ENCODE data around the gene KLF18.
"Not testable (repeated sequence)": the region's sequence is repeated elsewhere in the genome, so short reads cannot be mapped to it uniquely, and the experiment has no call there.

Gene KLF18

DNA sequence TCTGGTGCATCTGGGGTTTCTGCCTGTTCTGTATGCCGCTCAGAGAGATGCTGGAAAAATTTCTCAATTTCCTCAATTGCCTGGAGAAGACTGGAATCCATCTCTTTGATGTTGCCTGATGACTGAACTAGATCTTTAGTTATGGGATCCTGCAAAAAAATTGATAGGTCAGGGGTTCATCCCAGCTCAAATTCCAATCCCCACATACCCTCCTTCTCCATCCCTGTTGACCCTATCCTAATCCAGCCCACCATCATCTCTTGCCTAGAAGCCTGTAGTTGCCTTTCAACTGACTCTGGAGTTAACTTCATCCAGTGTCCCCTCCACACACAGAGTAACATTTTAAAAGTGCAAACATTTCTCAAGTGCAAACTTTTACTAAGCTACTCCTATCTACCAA lies at the start of gene KLF18:
KLF18 (minus strand) TSS at position 101 of the 400 bp plus-strand sequence; CDS start at position 101, 0 bp downstream.
- no peak for DNase-seq

DNA sequence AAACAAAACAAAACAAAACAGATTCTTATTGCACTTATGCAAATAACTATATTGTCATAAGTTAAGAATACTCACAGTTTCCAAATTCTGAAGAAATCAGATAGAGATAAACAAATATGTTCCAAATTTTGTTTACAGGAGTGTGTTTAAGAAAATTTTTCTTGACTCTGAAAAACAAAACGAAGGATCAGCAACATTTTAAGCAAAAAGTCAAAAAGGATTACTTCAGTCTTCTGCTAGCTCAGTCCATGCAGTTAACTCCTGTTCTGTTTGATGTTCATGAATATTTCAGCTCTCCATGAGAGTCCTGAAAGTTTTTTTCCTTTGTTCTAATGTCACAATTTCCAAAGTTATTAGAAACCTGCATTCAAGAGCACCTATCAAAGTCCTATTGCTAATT lies 33.2 kb upstream of the KLF18 start:
- no peak for DNase-seq

DNA sequence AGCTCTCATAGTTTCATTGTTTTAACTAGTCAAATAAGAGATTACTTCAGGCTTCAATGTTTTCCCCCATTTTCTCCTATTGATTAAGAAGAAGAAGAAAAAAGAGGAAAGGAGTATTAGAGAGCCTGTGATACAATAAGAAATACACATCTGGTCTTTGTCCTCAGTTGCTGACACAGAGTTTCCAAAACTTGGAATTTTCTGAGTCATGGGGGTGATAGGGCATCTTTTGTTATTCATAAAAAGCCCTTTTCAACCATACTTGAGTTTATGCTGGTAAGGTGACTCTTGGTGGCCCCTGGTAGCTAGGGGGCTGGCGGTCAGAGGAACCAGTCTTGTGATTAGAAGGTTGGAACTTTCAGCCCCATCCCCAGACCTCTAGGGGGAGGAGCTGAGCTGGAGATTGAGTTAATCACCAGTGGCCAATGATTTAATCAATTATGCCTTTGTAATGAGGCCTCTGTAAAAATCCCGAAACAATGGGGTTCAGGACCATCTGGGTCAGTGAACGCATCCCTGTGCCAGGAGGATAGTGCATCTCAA lies 28.9 kb upstream of the KLF18 start:
- no peak for DNase-seq

DNA sequence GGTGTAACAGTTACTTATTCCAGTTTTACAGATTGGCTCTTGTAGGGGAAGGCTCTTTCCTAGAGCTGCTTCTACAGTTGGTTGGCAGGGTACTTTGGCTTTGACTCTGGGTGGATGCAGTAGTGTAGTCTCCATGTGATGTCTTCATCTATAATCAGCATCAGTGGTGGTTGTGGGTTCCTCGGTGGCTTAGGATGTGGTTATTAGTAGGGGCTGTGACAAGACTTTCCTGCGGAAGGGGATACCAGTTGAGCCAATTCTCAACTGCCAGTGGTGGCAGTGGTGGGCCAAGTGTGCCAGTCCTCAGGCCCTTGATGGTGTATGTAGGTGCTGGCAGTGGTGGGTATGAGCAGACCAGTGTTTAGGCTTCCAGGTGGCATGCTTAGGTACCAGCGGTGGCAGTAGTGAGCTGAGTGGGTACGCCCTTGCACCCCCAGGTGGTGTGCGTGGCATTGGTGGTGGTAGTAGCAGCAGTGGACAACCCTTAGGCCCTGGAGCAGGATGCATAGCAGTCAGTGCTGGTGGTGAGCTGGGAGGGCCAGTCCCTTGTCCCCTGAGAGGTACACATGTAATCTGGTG lies 27.2 kb upstream of the KLF18 start:
- DNase-seq = no peak

DNA sequence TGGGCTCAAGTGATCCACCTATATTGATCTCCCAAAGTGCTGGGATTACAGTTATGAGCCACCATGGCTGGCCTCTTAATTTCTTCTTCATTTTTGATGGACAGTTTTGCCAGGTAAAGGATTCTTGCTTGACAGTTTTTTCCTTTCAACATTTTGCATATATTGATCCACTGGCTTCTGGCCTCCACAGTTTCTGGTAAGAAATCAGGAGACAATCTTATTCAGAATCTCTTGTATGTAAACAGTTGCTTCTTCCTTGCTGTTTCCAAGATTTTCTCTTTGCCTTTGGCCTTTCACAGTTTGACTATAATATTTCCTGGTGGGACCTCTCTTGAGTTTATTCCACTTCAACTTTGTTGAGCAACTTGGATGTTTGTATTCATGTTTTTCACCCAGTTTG lies 20.1 kb upstream of the KLF18 start:
- no peak for DNase-seq

DNA sequence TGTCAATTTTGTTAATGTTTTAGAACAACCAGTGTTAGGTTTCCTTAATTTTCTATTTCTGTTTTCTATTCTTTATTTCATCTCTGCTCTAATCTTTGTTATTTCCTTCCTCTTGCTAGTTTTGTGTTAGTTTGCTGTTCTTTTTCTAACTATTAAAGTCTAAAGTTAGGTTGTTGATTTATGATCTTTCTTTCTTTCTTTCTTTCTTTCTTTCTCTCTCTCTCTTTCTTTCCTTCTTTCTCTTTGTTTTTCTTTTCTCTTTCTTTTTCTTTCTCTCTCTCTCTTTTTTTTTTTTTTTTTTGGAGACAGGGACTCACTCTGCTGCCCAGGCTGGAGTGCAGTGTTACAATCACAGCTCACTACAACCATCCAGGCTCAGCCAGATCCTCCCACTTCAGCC lies 17.4 kb upstream of the KLF18 start:
- DNase-seq = no peak

DNA sequence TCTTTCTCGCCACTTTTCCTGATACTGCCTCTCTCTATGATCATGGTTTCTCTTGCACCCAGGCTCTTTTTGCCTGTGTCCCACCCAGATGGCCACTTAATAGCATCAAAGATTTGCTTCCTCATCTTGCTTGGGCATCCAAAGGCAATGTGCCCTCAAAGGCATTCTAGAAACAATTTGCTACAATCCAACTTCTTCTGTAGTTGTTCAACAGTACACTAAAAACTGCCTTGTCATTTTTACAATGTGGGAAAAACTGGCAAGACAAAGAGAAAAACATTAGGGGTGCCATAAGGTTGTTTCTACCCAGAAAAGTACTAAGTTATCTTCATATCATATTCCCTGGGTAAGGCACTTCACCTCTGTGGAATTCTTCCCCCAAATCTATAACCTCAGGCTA lies 16.5 kb upstream of the KLF18 start:
- DNase-seq = no peak

DNA sequence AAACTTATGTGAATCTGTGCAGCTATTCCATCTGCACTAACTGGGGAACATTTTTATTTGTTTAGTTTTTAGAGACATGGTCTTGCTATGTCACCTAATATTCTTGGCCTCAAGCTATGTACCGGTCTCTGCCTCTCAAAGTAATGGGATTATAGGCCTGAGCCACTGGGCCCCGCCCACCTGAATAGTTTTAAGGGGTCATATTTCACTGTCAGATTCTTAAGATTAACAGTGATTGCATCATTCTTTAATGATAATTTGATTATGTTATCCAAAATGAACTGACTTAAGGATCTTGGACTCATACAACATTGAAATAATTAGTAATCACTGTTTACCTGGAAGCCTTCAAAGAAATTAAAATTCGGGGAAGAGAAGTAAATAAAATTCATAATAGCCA lies 12.6 kb upstream of the KLF18 start:
- no peak for DNase-seq

DNA sequence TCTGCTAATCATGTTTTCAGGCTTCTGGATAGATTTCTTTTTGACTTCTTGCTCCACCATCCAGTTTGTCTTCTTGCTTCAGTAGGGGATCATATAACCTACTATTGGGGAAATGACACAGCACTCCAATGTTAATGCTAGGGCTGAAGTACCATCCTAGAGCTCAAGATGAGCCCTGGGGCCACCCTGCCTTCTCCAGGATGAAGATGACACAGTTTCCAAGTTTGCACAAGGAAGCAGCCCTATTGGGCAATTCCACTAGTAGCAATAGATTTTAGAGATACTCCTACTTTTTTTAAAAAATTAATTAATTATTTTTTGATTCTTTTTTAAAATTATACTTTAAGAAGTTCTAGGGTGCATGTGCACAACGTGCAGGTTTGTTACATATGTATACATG lies 11.3 kb upstream of the KLF18 start:
- DNase-seq = no peak

DNA sequence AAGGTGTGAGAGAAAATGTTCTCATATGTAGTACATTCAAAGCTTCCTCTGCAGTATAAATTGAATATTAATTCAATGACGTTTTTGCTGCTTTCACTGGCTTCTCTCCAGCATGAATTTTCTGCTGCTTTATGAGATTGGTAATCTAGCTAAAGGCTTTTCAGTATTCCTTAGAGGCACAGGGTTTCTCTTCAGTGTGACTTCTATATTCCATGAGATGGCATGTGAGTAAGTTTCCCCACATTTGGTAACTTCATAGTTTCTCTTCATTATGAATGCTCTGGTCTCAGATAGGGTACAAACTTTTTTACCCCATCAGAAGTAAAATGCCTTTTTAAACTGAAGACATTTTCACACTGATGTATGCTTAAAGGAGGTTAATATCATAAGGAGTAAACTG lies 10.4 kb upstream of the KLF18 start:
- no peak for DNase-seq

DNA sequence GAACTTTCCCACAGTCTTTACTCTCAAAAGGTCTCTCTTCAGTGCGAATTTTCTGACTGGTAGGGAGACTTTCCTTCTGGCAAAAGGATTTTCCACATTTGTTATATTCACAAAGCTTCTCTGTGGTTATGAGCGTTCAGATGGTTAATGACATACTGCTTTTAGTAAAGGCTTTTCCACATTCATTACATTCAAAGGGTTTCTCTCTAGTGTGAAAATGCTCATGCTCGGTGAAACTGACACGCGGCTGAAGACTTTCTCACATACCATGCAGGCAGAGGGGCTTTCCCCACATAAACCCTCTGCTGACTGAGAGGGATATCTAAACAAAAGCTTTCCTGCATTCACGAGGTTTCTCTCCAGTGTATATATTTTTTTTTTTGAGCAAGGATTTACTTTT lies 9.9 kb upstream of the KLF18 start:
- DNase-seq = no peak

DNA sequence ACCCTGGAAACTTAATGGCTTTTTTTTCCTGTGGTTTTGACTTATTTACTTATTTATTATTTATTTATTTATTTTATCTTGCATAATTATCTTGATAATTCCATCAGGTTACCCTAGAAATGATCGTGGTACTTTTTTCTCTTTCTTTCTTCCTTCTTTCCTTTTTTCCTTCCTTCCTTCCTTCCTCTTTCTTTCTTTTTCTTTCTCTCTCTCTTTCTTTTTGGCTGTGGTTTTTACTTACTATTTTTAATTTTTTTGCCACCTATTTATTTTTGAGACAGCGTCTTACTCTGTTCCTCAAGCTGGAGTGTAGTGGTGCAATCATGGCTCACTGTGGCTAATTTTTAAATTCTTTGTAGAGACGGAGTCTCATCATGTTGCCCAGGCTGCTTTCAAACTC lies 6.2 kb upstream of the KLF18 start:
- no peak for DNase-seq

DNA sequence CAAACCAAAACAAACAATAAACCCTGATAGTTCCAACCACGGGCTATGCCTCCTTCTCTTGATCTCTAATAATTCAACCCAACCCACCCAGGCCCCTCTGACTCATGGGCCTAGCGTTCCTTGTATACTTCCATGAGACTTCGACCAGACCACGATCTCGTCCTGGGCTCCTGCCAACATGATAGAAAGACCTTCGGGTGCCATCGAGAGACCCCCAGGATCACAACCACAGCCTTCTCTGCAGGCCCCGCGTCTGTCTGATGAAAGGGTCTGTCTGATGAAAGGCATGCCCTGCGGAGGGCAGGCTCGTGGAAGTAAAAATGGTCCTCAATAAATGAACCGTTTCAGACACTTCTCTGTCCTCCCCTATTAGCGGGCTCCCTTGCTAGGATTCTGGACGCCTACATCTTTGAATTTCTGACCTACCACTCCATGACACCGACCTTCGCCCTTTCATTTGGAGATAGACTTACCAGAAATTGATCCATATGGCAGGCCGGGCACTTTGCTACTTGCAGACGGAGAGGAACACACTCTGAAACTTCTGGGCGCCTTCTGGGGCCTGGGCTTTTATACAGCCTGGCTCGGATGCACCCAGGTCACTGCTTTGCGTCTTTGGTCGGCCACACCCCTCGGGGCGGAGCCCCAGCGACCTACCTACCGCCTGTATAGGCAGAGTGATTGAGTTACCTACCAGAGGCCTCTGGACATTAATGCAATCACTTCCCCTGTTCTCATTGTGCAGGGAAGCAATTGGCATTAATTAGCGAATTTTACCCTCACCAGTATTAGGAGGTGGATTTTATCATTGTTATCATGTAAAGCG lies 5.3 kb upstream of the KLF18 start:
- no peak for DNase-seq

DNA sequence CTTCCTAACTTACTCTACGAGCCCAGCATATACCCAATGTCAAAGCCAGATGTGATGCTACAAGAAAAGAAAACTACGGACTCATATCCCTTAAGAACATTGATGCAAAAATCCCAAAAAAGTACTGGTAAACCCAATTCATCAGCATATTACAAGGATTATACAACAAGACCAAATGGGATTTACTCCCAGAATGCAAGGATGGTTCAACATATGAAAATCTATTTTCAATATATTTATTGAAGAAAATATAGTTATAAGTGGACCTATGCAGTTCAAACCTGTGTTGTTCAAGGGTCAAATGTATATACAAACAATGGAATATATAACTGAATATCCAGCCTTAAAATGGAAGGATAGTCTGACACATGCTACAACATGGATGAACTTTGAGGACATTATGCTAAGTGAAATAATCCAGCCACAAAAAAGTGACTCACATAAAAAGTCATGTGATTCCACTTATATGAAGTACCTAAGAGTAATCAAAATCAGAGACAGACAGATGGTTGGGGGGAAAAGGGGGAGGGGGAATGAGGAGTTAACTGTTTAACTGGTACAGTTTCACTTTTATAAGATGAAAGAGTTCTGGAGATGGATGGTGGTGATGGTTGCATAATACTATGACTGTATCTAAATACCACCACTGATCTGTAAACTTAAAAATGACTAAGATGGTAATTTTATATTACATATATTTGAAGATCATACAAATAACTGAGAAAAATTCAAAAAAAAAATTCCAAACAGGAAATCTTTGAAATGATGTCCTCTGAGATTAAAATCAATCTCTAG lies 3.7 kb upstream of the KLF18 start:
- DNase-seq = no peak

DNA sequence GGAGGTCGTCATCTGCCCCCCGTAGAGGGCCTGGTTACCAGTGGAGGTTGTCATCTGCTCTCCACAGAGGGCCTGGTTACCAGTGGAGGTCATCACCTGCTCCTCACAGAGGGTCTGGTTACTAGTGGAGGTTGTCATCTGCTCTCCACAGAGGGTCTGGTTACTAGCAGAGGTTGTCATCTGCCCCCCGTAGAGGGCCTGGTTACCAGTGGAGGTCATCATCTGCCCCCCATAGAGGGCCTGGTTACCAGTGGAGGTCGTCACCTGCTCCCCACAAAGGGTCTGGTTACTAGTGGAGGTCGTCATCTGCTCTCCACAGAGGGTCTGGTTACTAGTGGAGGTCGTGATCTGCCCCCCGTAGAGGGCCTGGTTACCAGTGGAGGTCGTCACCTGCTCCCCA lies 1.9 kb downstream of the KLF18 start:
- DNase-seq = not testable (repeated sequence)

DNA sequence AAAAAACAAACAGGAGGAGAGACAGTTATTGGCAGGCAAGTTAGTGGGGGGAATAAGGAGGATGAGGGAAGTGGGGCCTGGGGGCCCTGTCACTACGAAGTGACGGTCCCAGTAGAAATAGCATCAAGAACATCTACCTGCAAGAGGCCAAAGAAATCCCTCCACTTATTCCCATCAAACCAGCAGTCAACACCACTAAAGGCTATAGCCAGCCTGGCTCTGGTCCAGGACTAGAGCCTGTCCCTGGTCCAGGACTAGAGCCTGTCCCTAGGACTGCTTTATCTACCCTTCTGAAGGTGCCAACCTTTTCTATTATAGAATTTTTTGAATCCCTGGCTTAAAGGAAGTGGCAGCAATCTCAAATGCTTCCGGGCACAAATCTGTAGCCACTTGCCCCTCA lies 3.2 kb downstream of the KLF18 start:
- no peak for DNase-seq

DNA sequence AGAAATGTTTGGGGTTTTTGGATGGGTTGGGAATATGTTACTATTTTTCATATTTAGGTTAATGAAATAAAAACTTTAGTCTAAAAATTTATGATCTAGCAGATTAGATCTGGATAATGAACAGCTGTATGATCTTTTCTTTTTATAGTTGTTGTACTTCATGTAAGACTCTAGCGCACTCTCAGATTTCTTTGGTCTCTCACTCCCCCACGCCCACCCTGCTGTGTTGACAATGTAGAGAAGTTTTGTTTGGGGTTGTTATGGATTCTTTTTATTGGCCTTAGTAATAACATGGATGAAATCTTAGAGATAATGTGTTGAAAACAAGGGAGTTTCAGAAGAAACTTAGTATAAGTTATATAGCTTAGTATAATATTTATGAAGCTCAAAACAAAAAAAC lies 5.5 kb downstream of the KLF18 start:
- DNase-seq = no peak

DNA sequence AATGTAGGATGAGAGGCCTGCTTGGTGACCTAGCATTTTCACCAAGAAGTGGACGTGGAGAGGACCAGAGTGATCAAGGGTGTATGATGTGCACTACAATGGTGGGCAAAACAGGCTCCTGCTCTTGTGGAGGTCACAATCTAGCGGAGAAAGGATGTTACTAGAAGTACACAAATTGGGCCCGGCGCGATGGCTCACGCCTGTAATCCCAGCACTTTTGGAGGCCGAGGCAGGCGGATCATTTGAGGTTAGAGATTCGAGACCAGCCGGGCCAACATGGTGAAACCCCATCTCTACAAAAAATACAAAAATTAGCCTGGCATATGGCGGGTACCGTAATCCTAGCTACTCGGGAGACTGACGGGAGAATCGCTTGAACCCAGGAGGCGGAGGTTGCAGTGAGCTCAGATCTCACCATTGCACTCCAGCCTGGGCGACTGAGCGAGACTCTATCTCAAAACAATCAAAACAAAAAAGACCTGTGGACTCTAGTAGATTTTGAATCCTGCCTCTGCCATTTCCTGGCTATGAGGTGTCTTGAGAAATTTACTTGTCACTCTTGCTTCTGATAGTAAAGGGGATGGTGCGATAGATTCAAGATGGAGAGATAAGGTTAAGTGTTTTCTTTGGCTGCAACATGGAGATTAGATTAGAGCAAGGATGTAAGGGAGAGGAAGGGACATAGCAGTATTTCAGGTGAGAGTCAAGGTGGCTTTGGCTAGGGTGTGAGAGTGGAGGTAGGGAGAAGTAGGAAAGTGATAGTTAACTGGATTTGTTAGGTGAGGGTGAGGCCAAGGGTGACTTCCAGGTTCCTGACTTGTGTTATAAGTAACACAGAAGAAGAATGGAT lies 7.1 kb downstream of the KLF18 start:
- no peak for DNase-seq

DNA sequence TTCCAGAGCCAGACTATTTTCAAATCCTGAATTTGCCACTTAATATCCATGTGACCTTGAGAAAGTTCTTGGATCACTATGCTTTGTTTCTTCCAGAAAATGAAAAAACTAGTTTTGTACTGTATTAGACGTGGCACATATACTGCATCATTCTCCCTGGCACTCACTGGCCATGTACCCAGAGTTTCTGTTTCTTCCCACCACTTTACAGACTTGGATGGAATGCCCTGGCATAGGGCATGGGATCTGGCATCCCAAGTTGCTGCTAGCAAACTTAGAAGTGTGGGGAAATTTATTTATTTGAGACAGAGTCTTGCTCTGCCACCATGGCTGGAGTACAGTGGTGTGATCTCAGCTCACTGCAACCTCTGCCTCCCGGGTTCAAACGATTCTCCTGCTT lies 10.0 kb downstream of the KLF18 start:
- no peak for DNase-seq

DNA sequence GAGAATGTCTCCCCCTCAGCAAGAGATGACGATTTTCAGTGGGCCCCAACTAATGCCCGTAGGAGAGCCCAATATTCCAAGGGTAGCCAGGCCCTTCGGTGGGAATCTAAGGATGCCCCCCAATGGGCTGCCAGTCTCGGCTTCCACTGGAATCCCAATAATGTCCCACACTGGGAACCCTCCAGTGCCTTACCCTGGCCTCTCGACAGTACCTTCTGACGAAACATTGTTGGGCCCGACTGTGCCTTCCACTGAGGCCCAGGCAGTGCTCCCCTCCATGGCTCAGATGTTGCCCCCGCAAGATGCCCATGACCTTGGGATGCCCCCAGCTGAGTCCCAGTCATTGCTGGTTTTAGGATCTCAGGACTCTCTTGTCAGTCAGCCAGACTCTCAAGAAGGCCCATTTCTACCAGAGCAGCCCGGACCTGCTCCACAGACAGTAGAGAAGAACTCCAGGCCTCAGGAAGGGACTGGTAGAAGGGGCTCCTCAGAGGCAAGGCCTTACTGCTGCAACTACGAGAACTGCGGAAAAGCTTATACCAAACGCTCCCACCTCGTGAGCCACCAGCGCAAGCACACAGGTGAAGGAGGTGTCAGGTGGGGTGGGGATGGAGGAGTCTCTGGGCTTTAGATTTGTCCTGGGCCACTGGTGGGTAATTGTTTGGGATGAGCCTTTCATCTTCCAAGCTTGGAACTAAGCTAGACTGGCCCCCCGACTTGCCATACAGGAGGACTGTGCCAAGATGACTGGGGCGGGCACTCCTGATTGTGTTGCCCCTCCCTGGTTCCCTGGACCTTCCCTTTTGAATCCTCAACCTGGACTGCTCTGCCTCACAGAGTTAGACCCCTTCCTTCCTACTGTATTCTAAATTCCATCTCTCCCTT lies 11.6 kb downstream of the KLF18 start:
- no peak for DNase-seq

DNA sequence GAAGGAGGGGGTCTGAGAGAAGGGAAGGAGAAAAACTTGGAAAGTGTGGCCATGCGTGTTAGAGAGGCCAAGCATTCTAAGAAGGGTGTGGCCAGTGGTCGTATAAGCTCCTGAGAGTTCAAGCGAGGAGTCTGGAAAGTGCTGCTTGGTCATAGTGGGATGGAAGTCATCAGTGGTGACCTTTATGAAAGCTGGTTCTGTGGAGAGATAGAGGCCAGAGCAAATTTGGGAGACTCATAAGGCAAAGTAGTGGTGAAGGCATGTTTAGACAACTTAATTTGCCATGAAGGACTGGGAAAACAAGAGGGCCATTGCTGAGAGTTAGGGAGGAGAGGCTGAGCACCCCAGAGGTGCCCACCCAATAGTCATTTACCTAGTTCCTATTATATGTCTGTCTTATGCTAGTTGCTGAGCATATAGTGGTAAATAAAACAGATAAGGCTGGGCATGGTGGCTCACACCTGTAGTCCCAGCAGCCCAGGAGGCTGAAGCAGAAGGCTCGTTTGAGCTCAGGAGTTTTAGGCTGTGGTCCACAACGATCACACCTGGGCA lies 21.0 kb downstream of the KLF18 start:
- no peak for DNase-seq

All from NCI-H1105 treated with DMSO at 0.1 percent for 48 hours (cell line).